Measurements from ENCODE around the gene IL1RN. TPM values are rescaled to one million over a fixed set of nuclear protein-coding genes. Genes with fewer than 3 reads are reported as not detected.

IL1RN gene
- polyA plus RNA-seq, 1 of the 3 experiments (the other 2 are of a cell fraction): not detected

DNA sequence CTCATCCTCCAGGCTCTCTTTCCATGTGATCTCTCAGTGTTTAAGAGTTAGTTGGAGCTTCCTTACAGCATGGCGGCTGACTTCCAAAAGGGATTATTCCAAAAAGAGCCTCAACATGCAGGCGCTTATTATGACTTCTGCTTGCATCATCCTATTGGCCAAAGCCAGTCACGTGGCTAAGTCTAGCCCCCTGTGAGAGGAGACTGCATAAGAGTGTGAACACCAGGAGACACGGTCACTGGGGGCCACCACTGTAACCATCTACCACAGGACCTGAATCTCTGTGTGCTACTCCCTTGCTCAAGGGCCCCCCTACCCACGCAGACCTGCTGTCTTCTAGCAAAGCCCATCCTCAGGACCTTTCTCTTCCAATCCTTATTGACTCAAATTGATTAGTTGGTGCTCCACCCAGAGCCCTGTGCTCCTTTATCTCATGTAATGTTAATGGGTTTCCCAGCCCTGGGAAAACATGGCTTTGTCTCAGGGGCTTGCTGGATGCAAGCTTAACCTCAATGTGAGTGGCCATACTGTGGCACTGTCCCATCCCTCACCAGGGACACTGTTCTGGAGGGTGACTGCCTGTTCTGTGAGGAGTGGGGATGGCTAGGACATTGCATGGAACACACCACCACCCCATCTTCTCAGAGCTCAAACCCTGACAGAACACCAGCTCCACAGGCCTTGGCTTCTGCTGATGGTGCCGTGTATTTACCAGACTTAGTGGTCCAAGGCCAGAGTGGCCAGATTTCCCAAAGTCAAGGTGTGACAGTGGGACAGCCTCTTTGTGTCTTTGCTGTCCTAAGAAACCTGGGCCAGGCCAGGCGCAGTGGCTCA is 4.2 kb downstream of the IL1RN start:
- Histone ChIP-seq H3F3A (replicated peaks; ENCODE audit: insufficient read depth) (no peaks in the 10 kb centered on the region), H3K4me1 (ENCODE audit: control insufficient read depth in 1 of 2, insufficient read depth in 2 of 2, low read depth in 1 of 2, low read length in 1 of 2) (no peaks in the 10 kb centered on the region), H3K4me2 (no peak overlapping the region), H3K27me3 (ENCODE audit: insufficient read depth) (peaks cover 40% of the 10 kb centered on the region), H3K27ac (ENCODE audit: low read depth in 2 of 2, low read length in 1 of 2) (no peak overlapping the region), H4K20me1 (ENCODE audit: insufficient read depth) (no peaks in the 10 kb centered on the region), H3K79me2 (ENCODE audit: insufficient read depth) (no peaks in the 10 kb centered on the region), H2AFZ (ENCODE audit: low read depth) (no peak overlapping the region), H3K9me2 (no peaks in the 10 kb centered on the region), H3K9ac (no peak overlapping the region), H3K9me3 (no peaks in the 10 kb centered on the region), H3K36me3 (replicated peaks in 1 of 2; ENCODE audit: control insufficient read depth in 1 of 2, insufficient read depth in 2 of 2, low read length in 1 of 2) (no peaks in the 10 kb centered on the region), H3K4me3 (ENCODE audit: low read depth in 2 of 2, low read length in 1 of 2) (no peak overlapping the region)
- POLR2A ChIA-PET: no interaction called here
- no peak for DNase-seq
- TF ChIP-seq, protein P1, sequence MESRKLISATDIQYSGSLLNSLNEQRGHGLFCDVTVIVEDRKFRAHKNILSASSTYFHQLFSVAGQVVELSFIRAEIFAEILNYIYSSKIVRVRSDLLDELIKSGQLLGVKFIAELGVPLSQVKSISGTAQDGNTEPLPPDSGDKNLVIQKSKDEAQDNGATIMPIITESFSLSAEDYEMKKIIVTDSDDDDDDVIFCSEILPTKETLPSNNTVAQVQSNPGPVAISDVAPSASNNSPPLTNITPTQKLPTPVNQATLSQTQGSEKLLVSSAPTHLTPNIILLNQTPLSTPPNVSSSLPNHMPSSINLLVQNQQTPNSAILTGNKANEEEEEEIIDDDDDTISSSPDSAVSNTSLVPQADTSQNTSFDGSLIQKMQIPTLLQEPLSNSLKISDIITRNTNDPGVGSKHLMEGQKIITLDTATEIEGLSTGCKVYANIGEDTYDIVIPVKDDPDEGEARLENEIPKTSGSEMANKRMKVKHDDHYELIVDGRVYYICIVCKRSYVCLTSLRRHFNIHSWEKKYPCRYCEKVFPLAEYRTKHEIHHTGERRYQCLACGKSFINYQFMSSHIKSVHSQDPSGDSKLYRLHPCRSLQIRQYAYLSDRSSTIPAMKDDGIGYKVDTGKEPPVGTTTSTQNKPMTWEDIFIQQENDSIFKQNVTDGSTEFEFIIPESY (IDR thresholded peaks at IDR 0.05; ENCODE audit: borderline replicate concordance, low read depth): no peak
- CTCF ChIA-PET: interaction anchor here (1.2 kb wide), 1 partner anchor 118 kb away, joined by 4 read pairs; no protein-coding TSS in a partner anchor
- 14% methylated on average over 5 of the region's 7 CpGs for WGBS (ENCODE audit: low lambda C conversion rate)

GRCh38 chr2:113132414-113133021 is 5.1 kb downstream of the IL1RN start:
- Histone ChIP-seq H2AFZ (ENCODE audit: low read depth) (no peak overlapping the region), H3K27me3 (ENCODE audit: insufficient read depth) (peaks cover 40% of the 10 kb centered on the region), H3F3A (replicated peaks; ENCODE audit: insufficient read depth) (no peaks in the 10 kb centered on the region), H3K4me3 (ENCODE audit: low read depth in 2 of 2, low read length in 1 of 2) (no peak overlapping the region), H3K27ac (ENCODE audit: low read depth in 2 of 2, low read length in 1 of 2) (no peak overlapping the region), H3K36me3 (replicated peaks in 1 of 2; ENCODE audit: control insufficient read depth in 1 of 2, insufficient read depth in 2 of 2, low read length in 1 of 2) (no peaks in the 10 kb centered on the region), H3K79me2 (ENCODE audit: insufficient read depth) (no peaks in the 10 kb centered on the region), H3K9ac (no peak overlapping the region), H3K4me2 (no peak overlapping the region), H3K9me2 (no peaks in the 10 kb centered on the region), H3K4me1 (ENCODE audit: control insufficient read depth in 1 of 2, insufficient read depth in 2 of 2, low read depth in 1 of 2, low read length in 1 of 2) (no peaks in the 10 kb centered on the region), H3K9me3 (no peaks in the 10 kb centered on the region), H4K20me1 (ENCODE audit: insufficient read depth) (no peaks in the 10 kb centered on the region)
- WGBS (ENCODE audit: low lambda C conversion rate): 10% methylated on average over 10 of the region's 17 CpGs
- ChIA-PET CTCF (interaction anchor here (1.2 to 7.6 kb wide), 4 partner anchors 67 to 258 kb away, joined by 4 to 59 read pairs (median 8); no protein-coding TSS in a partner anchor), POLR2A (no interaction called here)
- DNase-seq: no peak
- TF ChIP-seq FOXJ3 (CRISPR knock-in tag; IDR thresholded peaks at IDR 0.05) (no peak), CHD2 (IDR thresholded peaks at IDR 0.05; ENCODE audit: low read length, partially characterized antibody) (no peak), GABPA (IDR thresholded peaks at IDR 0.05; ENCODE audit: low read depth) (no peak), NRF1 (IDR thresholded peaks at IDR 0.05; ENCODE audit: low read depth, low read length) (no peak), YY1 (IDR thresholded peaks at IDR 0.05; ENCODE audit: low read depth) (no peak), USF2 (IDR thresholded peaks at IDR 0.05; ENCODE audit: borderline replicate concordance, low read depth, low read length) (no peak), FOSL2 (IDR thresholded peaks at IDR 0.05; ENCODE audit: borderline replicate concordance, low read depth) (no peak), SIN3A (IDR thresholded peaks at IDR 0.05; ENCODE audit: borderline replicate concordance, low read depth, low read length) (no peak), NFIC (IDR thresholded peaks at IDR 0.05; ENCODE audit: borderline replicate concordance) (no peak), RFX5 (IDR thresholded peaks at IDR 0.05; ENCODE audit: low read length) (no peak), SMC3 (IDR thresholded peaks at IDR 0.05; ENCODE audit: low read depth, low read length) (no peak), RXRA (IDR thresholded peaks at IDR 0.05; ENCODE audit: borderline replicate concordance, low read depth) (no peak), TEAD4 (IDR thresholded peaks at IDR 0.05; ENCODE audit: borderline replicate concordance, insufficient read depth) (no peak), POLR2AphosphoS5 (IDR thresholded peaks at IDR 0.05; ENCODE audit: low read depth, low read length) (no peak), EZH2phosphoT487 (IDR thresholded peaks at IDR 0.05; ENCODE audit: borderline replicate concordance, low read depth) (no peak)
- TF ChIP-seq, protein P2, sequence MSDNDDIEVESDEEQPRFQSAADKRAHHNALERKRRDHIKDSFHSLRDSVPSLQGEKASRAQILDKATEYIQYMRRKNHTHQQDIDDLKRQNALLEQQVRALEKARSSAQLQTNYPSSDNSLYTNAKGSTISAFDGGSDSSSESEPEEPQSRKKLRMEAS (IDR thresholded peaks at IDR 0.05; ENCODE audit: low read depth): no peak
- TF ChIP-seq, protein P3, sequence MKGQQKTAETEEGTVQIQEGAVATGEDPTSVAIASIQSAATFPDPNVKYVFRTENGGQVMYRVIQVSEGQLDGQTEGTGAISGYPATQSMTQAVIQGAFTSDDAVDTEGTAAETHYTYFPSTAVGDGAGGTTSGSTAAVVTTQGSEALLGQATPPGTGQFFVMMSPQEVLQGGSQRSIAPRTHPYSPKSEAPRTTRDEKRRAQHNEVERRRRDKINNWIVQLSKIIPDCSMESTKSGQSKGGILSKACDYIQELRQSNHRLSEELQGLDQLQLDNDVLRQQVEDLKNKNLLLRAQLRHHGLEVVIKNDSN (IDR thresholded peaks at IDR 0.05; ENCODE audit: borderline replicate concordance, low read depth): no peak
- TF ChIP-seq, protein P4, sequence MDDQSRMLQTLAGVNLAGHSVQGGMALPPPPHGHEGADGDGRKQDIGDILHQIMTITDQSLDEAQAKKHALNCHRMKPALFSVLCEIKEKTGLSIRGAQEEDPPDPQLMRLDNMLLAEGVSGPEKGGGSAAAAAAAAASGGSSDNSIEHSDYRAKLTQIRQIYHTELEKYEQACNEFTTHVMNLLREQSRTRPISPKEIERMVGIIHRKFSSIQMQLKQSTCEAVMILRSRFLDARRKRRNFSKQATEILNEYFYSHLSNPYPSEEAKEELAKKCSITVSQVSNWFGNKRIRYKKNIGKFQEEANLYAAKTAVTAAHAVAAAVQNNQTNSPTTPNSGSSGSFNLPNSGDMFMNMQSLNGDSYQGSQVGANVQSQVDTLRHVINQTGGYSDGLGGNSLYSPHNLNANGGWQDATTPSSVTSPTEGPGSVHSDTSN (IDR thresholded peaks at IDR 0.05): no peak

All from SK-N-SH (cell line).